ENCODE data around the gene KLF13. TPM values are rescaled to one million over a fixed set of nuclear protein-coding genes. Genes with fewer than 3 reads are reported as not detected.

Gene KLF13
- total RNA-seq, 4 donors from 2014 or later = 18.3 to 50.2 (median 32.9) TPM

DNA sequence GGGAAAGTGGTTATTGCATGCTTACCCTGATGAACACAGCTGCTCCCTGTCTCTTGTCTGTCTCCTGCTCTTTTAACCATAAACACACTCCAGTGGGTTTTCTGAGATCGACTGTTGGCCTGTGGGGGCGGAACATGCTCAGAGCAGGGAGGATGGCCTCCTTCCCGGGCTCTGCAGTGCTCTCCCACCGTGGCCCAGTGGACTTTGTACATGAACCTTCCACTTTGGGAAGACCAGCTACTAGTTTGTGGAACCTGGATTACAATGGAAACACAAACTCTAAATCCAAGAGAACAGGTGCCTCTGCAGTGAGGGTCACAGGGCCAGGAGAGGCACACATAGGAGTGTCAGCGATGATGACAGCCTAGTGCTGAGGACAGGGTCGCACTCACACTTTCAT lies 56.5 kb downstream of the KLF13 start:
- Histone ChIP-seq H3K27me3 (no peaks in the 10 kb centered on the region), H3K4me3 (no peak overlapping the region), H3K27ac (peak overlapping the region; percentile 10 to 77 (median 57)), H3K36me3 (peaks cover 0 to 13% of the 10 kb centered on the region in 2 donors), H3K9me3 (no peaks in the 10 kb centered on the region), H3K4me1 (peaks cover 25 to 37% of the 10 kb centered on the region in 2 donors)
- ATAC-seq (no peak), DNase-seq (no peak)
- TF ChIP-seq POLR2A (IDR thresholded peaks at IDR 0.05) = no peak
- TF ChIP-seq, protein P1, sequence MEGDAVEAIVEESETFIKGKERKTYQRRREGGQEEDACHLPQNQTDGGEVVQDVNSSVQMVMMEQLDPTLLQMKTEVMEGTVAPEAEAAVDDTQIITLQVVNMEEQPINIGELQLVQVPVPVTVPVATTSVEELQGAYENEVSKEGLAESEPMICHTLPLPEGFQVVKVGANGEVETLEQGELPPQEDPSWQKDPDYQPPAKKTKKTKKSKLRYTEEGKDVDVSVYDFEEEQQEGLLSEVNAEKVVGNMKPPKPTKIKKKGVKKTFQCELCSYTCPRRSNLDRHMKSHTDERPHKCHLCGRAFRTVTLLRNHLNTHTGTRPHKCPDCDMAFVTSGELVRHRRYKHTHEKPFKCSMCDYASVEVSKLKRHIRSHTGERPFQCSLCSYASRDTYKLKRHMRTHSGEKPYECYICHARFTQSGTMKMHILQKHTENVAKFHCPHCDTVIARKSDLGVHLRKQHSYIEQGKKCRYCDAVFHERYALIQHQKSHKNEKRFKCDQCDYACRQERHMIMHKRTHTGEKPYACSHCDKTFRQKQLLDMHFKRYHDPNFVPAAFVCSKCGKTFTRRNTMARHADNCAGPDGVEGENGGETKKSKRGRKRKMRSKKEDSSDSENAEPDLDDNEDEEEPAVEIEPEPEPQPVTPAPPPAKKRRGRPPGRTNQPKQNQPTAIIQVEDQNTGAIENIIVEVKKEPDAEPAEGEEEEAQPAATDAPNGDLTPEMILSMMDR (IDR thresholded peaks at IDR 0.05 in 4 of 5, conservative IDR thresholded peaks at IDR 0.05 in 1 of 5) = no peak
- in situ Hi-C loops (cut with MboI; ENCODE audit: low sequenced_read_pairs in 4 of 4) = no loop called here
- intact Hi-C loops (cut with DNase I; ENCODE audit: low total_unique reads) = no loop called here

DNA sequence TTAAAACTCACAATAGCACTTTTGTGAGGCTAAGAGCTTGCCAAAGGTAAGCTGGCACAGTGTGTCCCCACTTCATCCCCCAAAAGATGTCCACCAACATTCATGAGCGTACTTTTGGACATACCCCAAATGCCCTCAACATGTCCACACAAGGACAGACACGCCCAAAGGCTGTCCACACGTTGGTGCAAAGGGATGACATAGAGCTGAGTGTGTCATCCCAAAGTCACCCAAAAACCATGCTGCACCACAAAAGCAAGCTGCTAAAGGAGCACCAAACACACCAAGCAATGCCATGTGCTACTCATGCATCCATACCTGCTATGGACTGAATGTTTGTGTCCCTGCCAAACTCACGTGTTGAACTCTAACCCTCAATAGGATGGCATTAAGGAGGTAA lies 57.9 kb downstream of the KLF13 start:
- Histone ChIP-seq H3K36me3 (peaks cover 0 to 13% of the 10 kb centered on the region in 2 donors), H3K9me3 (no peaks in the 10 kb centered on the region), H3K4me3 (no peak overlapping the region), H3K27me3 (no peaks in the 10 kb centered on the region), H3K27ac (no peak overlapping the region), H3K4me1 (peaks cover 26 to 32% of the 10 kb centered on the region in 2 donors)
- intact Hi-C loops (cut with DNase I; ENCODE audit: low total_unique reads) (no loop called here), in situ Hi-C loops (cut with MboI; ENCODE audit: low sequenced_read_pairs in 4 of 4) (no loop called here)
- DNase-seq = peak in 1 of 2 donors; percentile 7
- no peak for ATAC-seq
- no peak for TF ChIP-seq POLR2A (IDR thresholded peaks at IDR 0.05)
- TF ChIP-seq, protein P1 (IDR thresholded peaks at IDR 0.05 in 4 of 5, conservative IDR thresholded peaks at IDR 0.05 in 1 of 5) = no peak

DNA sequence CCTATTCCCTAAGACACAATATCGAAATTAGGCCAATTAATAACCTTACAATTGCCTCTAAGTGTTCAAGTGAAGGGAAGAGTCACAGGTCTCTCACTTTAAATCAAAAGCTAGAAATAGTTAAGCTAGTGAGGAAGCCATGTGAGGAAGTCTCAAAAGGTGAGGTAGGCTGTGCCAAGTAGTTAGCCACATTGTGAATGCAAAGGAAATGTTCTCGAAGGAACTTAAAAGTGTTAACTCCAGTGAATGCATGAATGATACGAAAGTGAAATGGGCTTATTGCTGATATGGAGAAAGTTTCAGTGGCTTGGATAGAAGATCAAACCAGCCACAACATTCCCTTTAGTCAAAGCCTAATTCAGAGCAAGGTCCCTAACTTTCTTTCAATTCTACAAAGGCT lies 59.1 kb downstream of the KLF13 start:
- Histone ChIP-seq H3K4me1 (peaks cover 29 to 42% of the 10 kb centered on the region in 2 donors), H3K36me3 (peaks cover 0 to 8% of the 10 kb centered on the region in 2 donors), H3K9me3 (no peaks in the 10 kb centered on the region), H3K27ac (peak overlapping the region in 1 of 4 donors; percentile 93), H3K27me3 (no peaks in the 10 kb centered on the region), H3K4me3 (no peak overlapping the region)
- in situ Hi-C loops (cut with MboI; ENCODE audit: low sequenced_read_pairs in 4 of 4) (no loop called here), intact Hi-C loops (cut with DNase I; ENCODE audit: low total_unique reads) (no loop called here)
- TF ChIP-seq, protein P1 (IDR thresholded peaks at IDR 0.05 in 4 of 5, conservative IDR thresholded peaks at IDR 0.05 in 1 of 5) = no peak
- no peak for ATAC-seq
- DNase-seq = no peak

DNA sequence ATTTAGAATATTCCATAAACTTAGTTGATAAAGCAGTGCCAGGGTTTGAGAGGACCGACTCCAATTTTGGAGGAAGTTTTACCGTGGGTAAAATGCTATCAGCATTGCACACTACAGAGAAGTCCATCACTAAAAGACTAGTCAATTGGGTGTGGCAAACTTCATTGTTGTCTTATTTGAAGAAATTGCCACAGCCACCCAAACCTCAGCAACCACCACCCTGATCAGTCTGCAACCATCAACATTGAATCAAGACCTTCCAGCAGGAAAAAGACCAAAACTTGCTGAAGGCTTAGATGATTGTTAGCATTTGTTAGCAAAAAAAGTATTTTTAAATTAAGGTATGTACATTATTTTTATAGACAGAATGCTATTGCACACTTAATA lies 60.5 kb downstream of the KLF13 start:
- Histone ChIP-seq H3K36me3 (no peaks in the 10 kb centered on the region), H3K9me3 (no peaks in the 10 kb centered on the region), H3K4me3 (no peak overlapping the region), H3K27me3 (no peaks in the 10 kb centered on the region), H3K4me1 (peaks cover 29 to 47% of the 10 kb centered on the region in 2 donors), H3K27ac (peak overlapping the region; percentile 85 to 96 (median 91))
- in situ Hi-C loops (cut with MboI; ENCODE audit: low sequenced_read_pairs in 4 of 4) (no loop called here), intact Hi-C loops (cut with DNase I; ENCODE audit: low total_unique reads) (no loop called here)
- TF ChIP-seq, protein P1 (IDR thresholded peaks at IDR 0.05 in 4 of 5, conservative IDR thresholded peaks at IDR 0.05 in 1 of 5) = no peak
- TF ChIP-seq POLR2A (IDR thresholded peaks at IDR 0.05) = no peak
- no peak for ATAC-seq
- DNase-seq = no peak
